ENCODE data around the gene SCYGR7. TPM values are rescaled to one million over a fixed set of nuclear protein-coding genes. Genes with fewer than 3 reads are reported as not detected.

The SCYGR7 gene
- total and polyA plus RNA-seq, 11 donors = not detected

GRCh38 chr2:227766373-227766883 lies 38.3 kb downstream of the SCYGR7 start:
- H3K4me1 ChIP-seq = peaks cover 0 to 10% (median 5%) of the 10 kb centered on the region in 12 donors
- no peaks in the 10 kb centered on the region for H3K27me3 ChIP-seq
- no peaks in the 10 kb centered on the region for H3K9me3 ChIP-seq
- TF ChIP-seq POLR2A (IDR thresholded peaks at IDR 0.05) (no peak), CTCF (IDR thresholded peaks at IDR 0.05) (peak; percentile 71 to 91 (median 87))
- WGBS, 4 donors = 19 to 26% (median 22%) methylated on average over 11 of the region's 11 CpGs
- H3K36me3 ChIP-seq = no peaks in the 10 kb centered on the region
- no peak overlapping the region for H3K4me3 ChIP-seq
- intact Hi-C loops (cut with DNase I) = loop anchor here (1.0 to 10.0 kb wide), 12 partner anchors 108 to 632 kb away; partner anchors contain the start of gene AGFG1 (in 7 of the 10)
- peak; percentile 66 to 84 (median 81) for DNase-seq
- peak overlapping the region in 2 of 12 donors; percentile 4 to 42 for H3K27ac ChIP-seq
- peak; percentile 85 to 99 (median 97) for ATAC-seq

DNA sequence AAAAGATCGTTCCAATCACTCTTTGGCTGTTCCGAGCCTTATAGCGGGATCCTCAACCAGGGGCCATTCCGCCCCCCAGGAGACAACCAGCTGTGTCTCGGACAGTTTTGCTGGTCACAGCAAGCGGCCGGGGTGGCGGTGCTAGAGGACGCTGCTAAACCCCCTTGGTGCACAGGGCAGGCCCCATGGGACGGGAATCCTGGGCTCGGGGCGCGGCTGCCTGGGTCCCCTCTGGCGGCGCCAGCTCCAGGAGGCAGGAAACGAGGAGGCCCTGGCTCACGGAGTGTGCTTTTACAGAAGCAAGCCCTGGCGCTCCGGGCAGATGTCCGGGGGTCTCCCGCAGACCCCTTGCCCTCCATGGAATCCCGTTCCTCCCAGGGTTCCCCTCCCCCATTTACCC lies 39.7 kb downstream of the SCYGR7 start:
- H3K27ac ChIP-seq = no peak overlapping the region
- H3K4me1 ChIP-seq = peaks cover 0 to 10% (median 5%) of the 10 kb centered on the region in 12 donors
- H3K27me3 ChIP-seq = no peaks in the 10 kb centered on the region
- DNase-seq (peak in 1 of 5 donors; percentile 65), ATAC-seq (no peak)
- TF ChIP-seq POLR2A (IDR thresholded peaks at IDR 0.05) (no peak), CTCF (IDR thresholded peaks at IDR 0.05) (no peak)
- H3K9me3 ChIP-seq = no peaks in the 10 kb centered on the region
- WGBS, 4 donors = 90 to 95% (median 92%) methylated on average over 17 to 22 of the region's 22 CpGs
- no peaks in the 10 kb centered on the region for H3K36me3 ChIP-seq
- intact Hi-C loops (cut with DNase I) = loop anchor here (2.0 to 10.0 kb wide), 10 partner anchors 109 to 633 kb away; partner anchors contain the start of gene AGFG1 (in 7 of the 10)
- H3K4me3 ChIP-seq = no peak overlapping the region

DNA sequence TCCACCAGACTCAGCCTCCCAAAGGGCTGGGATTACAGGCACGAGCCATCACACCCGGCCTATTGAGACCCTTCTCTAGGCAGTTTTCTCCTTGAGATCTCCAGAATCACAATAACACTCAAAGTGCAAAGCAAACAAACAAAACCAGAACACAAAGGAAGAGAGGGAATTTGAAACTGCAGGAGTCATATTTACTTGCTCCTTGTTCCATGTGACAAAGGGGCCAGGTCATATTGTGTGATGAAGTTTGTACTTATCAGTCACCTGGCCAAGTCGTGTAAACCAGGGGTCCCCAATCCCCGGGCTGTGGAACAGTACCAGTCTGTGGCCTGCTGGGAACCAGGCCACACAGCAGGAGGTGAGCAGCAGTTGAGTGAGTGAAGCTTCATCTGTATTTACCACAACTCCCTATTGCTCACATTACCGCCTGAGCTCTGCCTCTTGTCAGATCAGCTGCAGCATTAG lies 44.1 kb downstream of the SCYGR7 start:
- intact Hi-C loops (cut with DNase I) = no loop called here
- Histone ChIP-seq H3K27me3 (no peaks in the 10 kb centered on the region), H3K4me3 (no peak overlapping the region), H3K4me1 (no peaks in the 10 kb centered on the region), H3K9me3 (no peaks in the 10 kb centered on the region), H3K36me3 (no peaks in the 10 kb centered on the region), H3K27ac (no peak overlapping the region)
- no peak for TF ChIP-seq CTCF (IDR thresholded peaks at IDR 0.05)
- no peak for TF ChIP-seq POLR2A (IDR thresholded peaks at IDR 0.05)
- ATAC-seq (no peak), DNase-seq (no peak)
- WGBS, 4 donors = 72 to 78% (median 75%) methylated on average over 5 of the region's 5 CpGs

DNA sequence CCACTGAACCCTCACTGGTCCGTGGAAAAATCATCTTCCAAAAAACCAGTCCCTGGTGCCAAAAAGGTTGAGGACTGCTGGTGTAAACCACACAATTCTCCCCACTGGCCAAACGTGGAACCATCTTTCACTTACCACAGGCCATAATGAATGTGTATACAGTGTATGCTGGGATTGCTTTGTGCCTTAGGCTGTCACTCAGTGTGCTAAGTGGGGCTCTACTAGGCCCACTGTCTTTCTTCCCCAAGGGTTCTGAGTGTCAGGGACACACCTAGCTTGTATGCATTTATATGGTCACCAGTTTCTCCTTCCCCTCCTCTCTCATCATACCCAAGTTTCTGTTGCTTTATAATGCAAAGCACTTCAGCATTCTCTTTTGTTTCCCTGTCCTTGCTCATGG lies 44.8 kb downstream of the SCYGR7 start:
- Histone ChIP-seq H3K27me3 (no peaks in the 10 kb centered on the region), H3K36me3 (no peaks in the 10 kb centered on the region), H3K27ac (no peak overlapping the region), H3K4me1 (no peaks in the 10 kb centered on the region), H3K4me3 (no peak overlapping the region), H3K9me3 (no peaks in the 10 kb centered on the region)
- WGBS, 4 donors = 64 to 72% (median 70%) methylated on average over 2 of the region's 2 CpGs
- no peak for ATAC-seq
- intact Hi-C loops (cut with DNase I) = no loop called here
- TF ChIP-seq POLR2A (IDR thresholded peaks at IDR 0.05) (no peak), CTCF (IDR thresholded peaks at IDR 0.05) (no peak)
- DNase-seq = no peak
